NCI-H2227 treated with DMSO at 0.1 percent for 48 hours (cell line): ENCODE results near the gene ZNF318.
"Not testable (repeated sequence)": the region's sequence is repeated elsewhere in the genome, so short reads cannot be mapped to it uniquely, and the experiment has no call there.

Experiments
- DNase-seq: peaks from one replicate; lab custom pipeline; 2025; lab: John Stamatoyannopoulos, UW

The ZNF318 gene

GRCh38 chr6:43369174-43370002 lies at the start of gene ZNF318:
ZNF318 (minus strand) TSS chr6:43369647; CDS start chr6:43369365, 282 bp downstream.
- peak; percentile 92 for DNase-seq

GRCh38 chr6:43416935-43417334 lies 47.5 kb upstream of the ZNF318 start:
- no peak for DNase-seq

GRCh38 chr6:43415275-43415674 lies 45.8 kb upstream of the ZNF318 start:
- not testable (repeated sequence) for DNase-seq

- no peak for DNase-seq
Observed at GRCh38 chr6:43413002-43413401, 43.6 kb upstream of the ZNF318 start.

- DNase-seq = no peak
Observed at GRCh38 chr6:43412541-43412940, 43.1 kb upstream of the ZNF318 start.

GRCh38 chr6:43410776-43411175 lies 41.3 kb upstream of the ZNF318 start:
- DNase-seq = not testable (repeated sequence)

- DNase-seq = no peak
Observed at GRCh38 chr6:43408259-43408658, 38.8 kb upstream of the ZNF318 start.

GRCh38 chr6:43407296-43407695 lies 37.8 kb upstream of the ZNF318 start:
- DNase-seq = no peak

GRCh38 chr6:43405354-43405753 lies 35.9 kb upstream of the ZNF318 start:
- DNase-seq = no peak

GRCh38 chr6:43402820-43403219 lies 33.4 kb upstream of the ZNF318 start:
- DNase-seq = no peak

- no peak for DNase-seq
Observed at GRCh38 chr6:43401730-43402129, 32.3 kb upstream of the ZNF318 start.

GRCh38 chr6:43399932-43400487 lies 30.6 kb upstream of the ZNF318 start:
- no peak for DNase-seq

GRCh38 chr6:43396408-43397149 lies 27.1 kb upstream of the ZNF318 start:
- DNase-seq = no peak

GRCh38 chr6:43395776-43396175 lies 26.3 kb upstream of the ZNF318 start:
- no peak for DNase-seq

- no peak for DNase-seq
Observed at GRCh38 chr6:43394982-43395381, 25.5 kb upstream of the ZNF318 start.

GRCh38 chr6:43393602-43394001 lies 24.2 kb upstream of the ZNF318 start:
- no peak for DNase-seq

GRCh38 chr6:43393133-43393532 lies 23.7 kb upstream of the ZNF318 start:
- DNase-seq = not testable (repeated sequence)

GRCh38 chr6:43391440-43392031 lies 22.1 kb upstream of the ZNF318 start:
- DNase-seq = no peak

GRCh38 chr6:43390753-43391439 lies 21.4 kb upstream of the ZNF318 start:
- not testable (repeated sequence) for DNase-seq

- peak; percentile 72 for DNase-seq
Observed at GRCh38 chr6:43389730-43390295, 20.4 kb upstream of the ZNF318 start.

- peak; percentile 4 for DNase-seq
Observed at GRCh38 chr6:43386492-43386891, 17.0 kb upstream of the ZNF318 start.
